HepG2 (cell line): ENCODE measurements around the gene CAD. TPM values are rescaled to one million over a fixed set of nuclear protein-coding genes. Genes with fewer than 3 reads are reported as not detected.

ENCODE experiments used
- DZIP1 ChIP-seq: sonication (generic); formaldehyde crosslinking; IDR thresholded peaks from 2 replicates; pipeline ENCODE4 v1.5.0; 2020; ENCODE audit warnings: mild to moderate bottlenecking, missing genetic modification reagents
- EED ChIP-seq: sonication (generic); formaldehyde crosslinking; IDR thresholded peaks from 2 replicates; pipeline ENCODE4 v1.5.0; 2020; ENCODE audit warnings: mild to moderate bottlenecking, missing genetic modification reagents
- GLI4 ChIP-seq: sonication (generic); formaldehyde crosslinking; IDR thresholded peaks from 2 replicates; pipeline ENCODE4 v1.5.1; 2020; ENCODE audit warnings: missing genetic modification reagents, mild to moderate bottlenecking, moderate library complexity, borderline replicate concordance
- MEF2D ChIP-seq: sonication (generic); formaldehyde crosslinking; IDR thresholded peaks from 2 replicates; pipeline ENCODE4 v1.5.1; 2020; ENCODE audit warnings: mild to moderate bottlenecking, missing genetic modification reagents
- MLLT10 ChIP-seq: sonication (generic); formaldehyde crosslinking; IDR thresholded peaks from 2 replicates; pipeline ENCODE4 v1.4.0; 2020; ENCODE audit warnings: missing genetic modification reagents
- PITX1 ChIP-seq: sonication (generic); formaldehyde crosslinking; IDR thresholded peaks from 2 replicates; pipeline ENCODE4 v1.5.1; 2020; ENCODE audit warnings: mild to moderate bottlenecking, missing genetic modification reagents
- TARDBP ChIP-seq: sonication (generic); formaldehyde crosslinking; IDR thresholded peaks from 2 replicates; pipeline ENCODE4 v1.8.0; 2022; ENCODE audit warnings: mild to moderate bottlenecking, missing genetic modification reagents
- ZEB1 ChIP-seq: IDR thresholded peaks from 2 replicates; pipeline ENCODE4 v1.6.1; 2012; ENCODE audit warnings: mild to moderate bottlenecking, low read depth, inconsistent platforms; ENCODE audit not compliant: insufficient replicate concordance
- ZFY ChIP-seq: sonication (generic); formaldehyde crosslinking; IDR thresholded peaks from 2 replicates; pipeline ENCODE4 v1.4.0; 2020; ENCODE audit warnings: missing genetic modification reagents
- polyA plus RNA-seq, 8 experiments: library from polyadenylated mRNA; depleted of rRNA in 3 of 8; stranded (reverse) in 7 of 8; unstranded in 1 of 8; fragments of >200 nt; fragmentation: Illumina TruSeq in 4 of 8; extraction: Trizol in 4 of 8; gene quantifications; 2 replicates each; pipeline versions ENCODE4 v1.2.1 to v1.2.3, GENCODE V29; 2011 to 2016; ENCODE audit warnings: low read depth in 4 of 8, missing spikeins in 1 of 8, mixed read lengths in 1 of 8; ENCODE audit not compliant: insufficient read depth in 1 of 8
- total RNA-seq, 5 experiments: library from RNA; depleted of rRNA; stranded (reverse); fragments of >200 nt; fragmentation: Illumina TruSeq; extraction: Trizol; gene quantifications; 2 replicates each; pipeline ENCODE4 v1.2.3, GENCODE V29; 2016; ENCODE audit warnings: low read depth in 1 of 5
- TF ChIP-seq, protein P1 (sequence below), 2 experiments: fragments of 450-650 bp in 1 of 2; sonication (generic) in 1 of 2; formaldehyde crosslinking in 1 of 2; IDR thresholded peaks; 2 replicates each; pipeline versions ENCODE4 v1.6.1 to v1.8.0; 2016 to 2022; ENCODE audit warnings: antibody characterized with exemption in 1 of 2, mild to moderate bottlenecking in 1 of 2, missing genetic modification reagents in 1 of 2
- TF ChIP-seq, protein P2 (sequence below): sonication (generic); formaldehyde crosslinking; IDR thresholded peaks from 2 replicates; pipeline ENCODE4 v1.9.0; 2021; ENCODE audit warnings: missing genetic modification reagents, mild to moderate bottlenecking, borderline replicate concordance

CAD gene
- total and polyA plus RNA-seq, 2 of the 13 experiments (the other 11 are each of a cell fraction or from before 2014, with no cell fraction given) = 21.7 to 37.0 TPM

DNA sequence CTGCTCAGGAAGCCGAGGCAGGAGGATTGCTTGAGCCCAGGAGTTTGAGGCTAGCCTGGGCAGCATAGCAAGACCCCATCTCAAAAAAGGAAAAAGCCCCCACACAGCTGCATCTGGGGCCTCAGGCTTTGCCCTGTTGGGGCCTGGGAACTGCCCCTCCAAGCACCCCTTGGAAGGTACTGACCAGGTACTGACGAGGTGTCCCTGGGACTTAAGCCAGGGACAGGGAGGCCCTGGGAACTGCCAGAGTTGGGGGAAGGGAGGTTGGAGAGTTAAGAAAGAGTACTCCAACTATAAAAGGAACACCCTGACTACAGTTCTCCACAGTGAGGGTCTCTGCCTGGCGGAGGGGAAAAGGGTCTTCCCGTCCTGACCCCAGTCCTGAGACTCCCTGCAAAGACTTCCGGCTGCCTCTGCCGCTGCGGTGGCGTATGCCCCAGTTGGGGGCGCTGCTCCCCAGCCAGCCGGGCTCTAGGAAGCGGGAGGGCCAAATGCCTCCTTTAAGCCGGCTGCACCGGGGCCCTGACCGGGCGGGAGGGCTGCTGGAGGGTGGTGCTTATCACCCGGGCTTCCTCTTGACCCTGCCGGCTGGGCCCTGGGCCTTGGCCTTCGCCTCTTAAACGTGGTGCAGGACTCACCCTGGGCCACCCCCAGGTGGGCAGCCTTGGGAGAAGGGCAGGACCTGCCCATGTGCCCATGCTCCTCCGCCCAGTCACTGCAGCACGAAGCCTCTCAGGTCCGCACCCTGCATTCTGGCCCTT is 32.9 kb downstream of the CAD start (continued):
- TF ChIP-seq, protein P1, sequence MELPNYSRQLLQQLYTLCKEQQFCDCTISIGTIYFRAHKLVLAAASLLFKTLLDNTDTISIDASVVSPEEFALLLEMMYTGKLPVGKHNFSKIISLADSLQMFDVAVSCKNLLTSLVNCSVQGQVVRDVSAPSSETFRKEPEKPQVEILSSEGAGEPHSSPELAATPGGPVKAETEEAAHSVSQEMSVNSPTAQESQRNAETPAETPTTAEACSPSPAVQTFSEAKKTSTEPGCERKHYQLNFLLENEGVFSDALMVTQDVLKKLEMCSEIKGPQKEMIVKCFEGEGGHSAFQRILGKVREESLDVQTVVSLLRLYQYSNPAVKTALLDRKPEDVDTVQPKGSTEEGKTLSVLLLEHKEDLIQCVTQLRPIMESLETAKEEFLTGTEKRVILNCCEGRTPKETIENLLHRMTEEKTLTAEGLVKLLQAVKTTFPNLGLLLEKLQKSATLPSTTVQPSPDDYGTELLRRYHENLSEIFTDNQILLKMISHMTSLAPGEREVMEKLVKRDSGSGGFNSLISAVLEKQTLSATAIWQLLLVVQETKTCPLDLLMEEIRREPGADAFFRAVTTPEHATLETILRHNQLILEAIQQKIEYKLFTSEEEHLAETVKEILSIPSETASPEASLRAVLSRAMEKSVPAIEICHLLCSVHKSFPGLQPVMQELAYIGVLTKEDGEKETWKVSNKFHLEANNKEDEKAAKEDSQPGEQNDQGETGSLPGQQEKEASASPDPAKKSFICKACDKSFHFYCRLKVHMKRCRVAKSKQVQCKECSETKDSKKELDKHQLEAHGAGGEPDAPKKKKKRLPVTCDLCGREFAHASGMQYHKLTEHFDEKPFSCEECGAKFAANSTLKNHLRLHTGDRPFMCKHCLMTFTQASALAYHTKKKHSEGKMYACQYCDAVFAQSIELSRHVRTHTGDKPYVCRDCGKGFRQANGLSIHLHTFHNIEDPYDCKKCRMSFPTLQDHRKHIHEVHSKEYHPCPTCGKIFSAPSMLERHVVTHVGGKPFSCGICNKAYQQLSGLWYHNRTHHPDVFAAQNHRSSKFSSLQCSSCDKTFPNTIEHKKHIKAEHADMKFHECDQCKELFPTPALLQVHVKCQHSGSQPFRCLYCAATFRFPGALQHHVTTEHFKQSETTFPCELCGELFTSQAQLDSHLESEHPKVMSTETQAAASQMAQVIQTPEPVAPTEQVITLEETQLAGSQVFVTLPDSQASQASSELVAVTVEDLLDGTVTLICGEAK (IDR thresholded peaks at IDR 0.05) = no peak
- TF ChIP-seq, protein P1 (CRISPR knock-in tag; IDR thresholded peaks at IDR 0.05) = peak; percentile 66; the same call in 1 of the 2 replicates
- TF ChIP-seq PITX1 (CRISPR knock-in tag) (peak; percentile 82), GLI4 (CRISPR knock-in tag) (peak; percentile 62; the same call in 1 of the 2 replicates), ZEB1 (peak; percentile 61), MLLT10 (CRISPR knock-in tag) (no peak), MEF2D (peak; percentile 59; the same call in 1 of the 2 replicates), ZFY (CRISPR knock-in tag) (peak; percentile 67), EED (0 out of 2 replicates have a peak, but pooled peaks have one; percentile 22), DZIP1 (peak; percentile 83; the same call in 1 of the 2 replicates), TARDBP (CRISPR knock-in tag) (peak; percentile 63; the same call in 1 of the 2 replicates)
- TF ChIP-seq, protein P2, sequence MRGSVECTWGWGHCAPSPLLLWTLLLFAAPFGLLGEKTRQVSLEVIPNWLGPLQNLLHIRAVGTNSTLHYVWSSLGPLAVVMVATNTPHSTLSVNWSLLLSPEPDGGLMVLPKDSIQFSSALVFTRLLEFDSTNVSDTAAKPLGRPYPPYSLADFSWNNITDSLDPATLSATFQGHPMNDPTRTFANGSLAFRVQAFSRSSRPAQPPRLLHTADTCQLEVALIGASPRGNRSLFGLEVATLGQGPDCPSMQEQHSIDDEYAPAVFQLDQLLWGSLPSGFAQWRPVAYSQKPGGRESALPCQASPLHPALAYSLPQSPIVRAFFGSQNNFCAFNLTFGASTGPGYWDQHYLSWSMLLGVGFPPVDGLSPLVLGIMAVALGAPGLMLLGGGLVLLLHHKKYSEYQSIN (CRISPR knock-in tag) = no peak
